Kidney tubule cell (primary cell): ENCODE results near the gene RAB31.
A peak's percentile ranks its signal among the peaks of the same experiment; 100 is the strongest.
"Not testable (repeated sequence)": the region's sequence is repeated elsewhere in the genome, so short reads cannot be mapped to it uniquely, and the experiment has no call there.

ENCODE experiments used
- DNase-seq: peaks from one replicate; pipeline ENCODE4 v3.0.0-alpha.2; 2018; ENCODE audit warnings: low spot score

Gene RAB31

DNA sequence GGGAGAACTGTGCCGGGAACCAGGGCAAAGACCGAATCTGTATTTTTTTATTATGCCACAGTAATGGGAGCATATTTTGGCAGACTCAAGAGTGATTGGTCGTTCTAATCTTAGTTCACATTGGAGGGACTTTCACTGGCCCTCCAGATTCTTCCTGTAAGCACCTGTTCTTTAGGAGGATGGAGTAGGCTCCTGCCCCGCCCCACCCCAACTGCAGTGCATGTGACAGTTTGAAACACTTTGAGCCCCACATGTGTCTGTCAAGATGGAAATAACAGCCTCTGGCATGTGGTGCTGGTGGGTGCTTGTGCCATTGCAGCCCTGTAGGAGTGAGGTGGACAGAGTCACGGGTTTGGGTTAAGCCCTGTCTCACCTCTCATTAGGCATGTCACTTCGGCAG is 134.3 kb downstream of the RAB31 start:
- no peak for DNase-seq

DNA sequence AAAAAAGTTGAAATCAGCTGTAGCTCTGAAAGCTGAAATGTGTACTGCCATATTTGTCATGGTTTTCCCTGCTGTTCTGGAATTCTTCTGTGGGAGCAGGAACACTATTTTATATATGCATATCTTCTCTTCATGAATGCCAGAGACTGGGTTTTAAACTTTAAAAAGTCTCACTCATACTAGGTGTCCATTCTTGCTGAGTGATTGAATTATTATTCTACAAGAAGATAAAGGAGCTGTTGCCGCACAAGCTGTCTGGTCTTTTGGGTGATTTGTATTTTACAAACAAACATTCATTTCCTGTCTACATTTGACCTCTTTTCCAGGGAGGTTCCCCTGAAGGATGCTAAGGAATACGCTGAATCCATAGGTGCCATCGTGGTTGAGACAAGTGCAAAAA is 137.2 kb downstream of the RAB31 start:
- no peak for DNase-seq

DNA sequence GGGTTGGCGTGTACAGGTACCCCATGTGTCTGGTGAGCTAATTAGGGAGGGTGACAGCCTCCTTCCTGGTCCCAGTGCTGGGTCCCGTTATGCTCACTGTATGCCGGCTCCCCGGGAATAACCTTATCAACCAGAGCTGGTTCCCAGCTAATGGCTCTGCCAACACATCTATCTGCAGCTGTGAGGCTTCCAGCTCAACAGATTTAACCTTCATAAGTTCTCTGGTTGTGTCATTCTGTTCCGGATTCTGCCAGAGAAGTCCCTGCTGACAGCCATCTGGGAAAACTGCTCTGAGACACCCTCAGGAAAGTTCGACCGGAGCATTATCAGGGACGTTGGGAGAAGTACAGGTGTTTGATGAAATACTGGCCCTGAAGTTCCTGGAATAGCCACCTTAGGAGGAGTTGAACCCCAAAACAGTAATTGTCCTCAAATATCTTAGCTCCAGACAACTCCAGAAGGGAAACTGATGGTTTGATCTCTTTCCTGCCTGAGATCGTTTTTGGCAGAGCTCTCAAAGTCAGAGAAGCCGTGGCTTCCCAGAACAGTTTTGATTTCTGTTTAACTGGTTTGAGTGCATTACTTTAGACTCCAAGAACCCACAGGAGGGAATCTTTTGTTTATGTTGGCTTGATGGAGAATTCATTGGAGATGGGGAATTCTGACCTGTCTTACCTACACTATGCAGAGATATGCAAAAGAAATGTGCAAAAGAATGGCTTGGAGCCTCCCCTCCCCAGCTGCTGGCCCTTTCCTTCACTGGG is 138.2 kb downstream of the RAB31 start:
- no peak for DNase-seq

DNA sequence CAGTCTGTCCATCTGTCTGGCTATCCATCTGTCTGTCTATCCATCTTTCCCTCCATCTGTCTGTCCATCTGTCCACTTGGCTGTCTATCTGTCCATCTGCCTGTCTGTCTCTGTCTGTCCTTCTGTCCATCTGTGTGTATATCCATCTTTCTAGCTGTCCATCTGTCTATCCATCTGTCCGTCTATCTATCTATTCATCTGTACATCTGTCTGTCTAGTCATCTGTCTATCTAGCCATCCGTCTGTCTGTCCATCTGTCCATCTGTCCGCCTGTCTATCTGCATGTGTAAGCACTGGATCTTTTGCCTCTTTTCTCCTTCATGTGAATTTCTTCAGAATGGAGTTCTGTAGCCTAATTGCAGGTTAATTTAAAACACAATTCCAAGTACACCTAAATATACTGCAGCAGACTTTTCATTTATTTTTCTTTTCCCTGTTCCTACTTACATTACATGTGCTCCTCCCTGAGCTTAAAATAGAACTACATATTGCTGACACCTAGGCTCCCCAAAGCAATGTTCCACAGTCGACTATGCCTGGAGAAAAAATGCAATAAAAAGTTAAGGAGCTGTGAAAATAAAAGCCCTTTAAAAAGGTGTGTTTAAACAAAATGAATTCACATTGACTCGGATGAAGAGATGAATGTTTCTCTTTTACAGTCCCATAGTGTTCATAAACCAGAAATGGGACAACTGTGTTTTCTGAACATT is 140.2 kb downstream of the RAB31 start:
- DNase-seq, result no peak

DNA sequence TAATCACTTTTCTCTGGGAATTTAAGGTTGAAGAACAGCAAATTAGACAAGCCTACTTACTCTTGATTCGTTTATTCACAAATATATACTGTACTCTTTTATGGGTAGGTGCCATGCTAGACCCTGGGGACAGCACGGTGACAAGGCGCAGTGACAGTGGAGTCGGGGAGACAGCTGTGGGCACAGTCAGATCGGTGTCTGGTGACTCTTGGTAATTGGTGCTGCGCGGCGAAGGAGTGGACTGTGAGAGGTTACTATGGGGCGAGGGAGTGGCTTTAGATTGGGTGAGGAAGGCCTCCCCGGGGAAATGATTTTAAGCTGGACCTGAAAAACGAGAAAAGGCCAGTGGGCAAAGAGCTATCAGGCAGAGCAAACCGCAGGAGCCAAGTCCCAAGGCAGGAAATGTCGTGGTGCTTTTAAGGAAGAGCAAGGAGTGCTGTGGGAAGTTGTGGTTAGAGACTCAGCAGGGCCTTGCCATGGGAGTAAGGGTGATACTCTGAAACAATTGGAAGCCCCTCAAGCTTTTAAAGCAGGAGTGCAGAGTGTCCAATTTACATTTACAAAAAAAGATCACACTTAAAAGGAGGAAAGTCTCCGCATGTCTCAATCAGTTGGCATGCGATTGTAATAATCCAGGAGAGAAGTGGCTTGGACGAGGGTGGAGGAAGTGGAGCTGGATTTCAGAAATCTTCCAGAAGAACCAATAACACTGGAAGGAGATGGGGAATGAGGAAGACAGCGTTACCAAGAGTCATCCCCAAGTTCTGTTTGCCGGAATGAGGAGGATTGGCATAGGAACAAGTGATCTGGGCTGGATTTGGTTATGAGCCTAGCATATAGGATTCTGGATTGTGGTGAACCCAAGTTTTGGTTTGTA is 141.5 kb downstream of the RAB31 start:
- peak; percentile 72 for DNase-seq

DNA sequence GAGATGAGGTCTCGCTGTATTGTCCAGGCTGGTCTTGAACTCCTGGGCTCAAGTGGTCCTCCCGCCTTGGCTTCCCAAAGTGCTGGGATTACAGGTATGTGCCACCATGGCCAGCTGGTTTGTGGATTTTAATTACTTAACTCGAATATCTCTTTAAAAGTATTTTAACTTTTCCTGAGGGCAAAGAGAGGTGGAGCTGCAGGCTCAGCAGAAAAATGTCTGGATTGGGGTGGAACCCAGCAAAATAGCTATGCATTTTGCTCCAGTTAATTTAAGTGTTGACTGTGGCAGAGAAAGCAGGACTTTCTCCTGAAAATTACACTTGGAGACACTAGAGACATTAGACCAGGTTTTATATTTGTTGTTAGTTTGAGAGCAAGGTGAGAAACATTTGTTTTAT is 142.2 kb downstream of the RAB31 start:
- no peak for DNase-seq

DNA sequence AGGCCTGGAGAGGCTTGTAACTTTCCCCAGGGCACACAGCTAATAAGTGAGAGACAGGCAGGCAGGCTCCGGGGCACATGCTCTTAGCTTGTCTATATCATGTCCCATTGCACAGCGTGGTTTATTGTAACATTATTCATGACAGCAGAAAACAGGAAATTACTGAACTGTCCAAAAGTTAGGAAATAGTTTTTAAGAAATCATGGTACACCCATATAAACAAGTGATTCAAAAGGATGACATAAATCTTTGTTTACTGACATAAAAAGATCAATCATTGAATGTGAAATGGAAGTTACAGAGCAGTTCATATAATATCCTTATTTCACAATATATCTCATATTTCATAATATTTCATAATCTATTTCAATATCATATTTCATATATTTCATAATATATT is 143.4 kb downstream of the RAB31 start:
- no peak for DNase-seq

DNA sequence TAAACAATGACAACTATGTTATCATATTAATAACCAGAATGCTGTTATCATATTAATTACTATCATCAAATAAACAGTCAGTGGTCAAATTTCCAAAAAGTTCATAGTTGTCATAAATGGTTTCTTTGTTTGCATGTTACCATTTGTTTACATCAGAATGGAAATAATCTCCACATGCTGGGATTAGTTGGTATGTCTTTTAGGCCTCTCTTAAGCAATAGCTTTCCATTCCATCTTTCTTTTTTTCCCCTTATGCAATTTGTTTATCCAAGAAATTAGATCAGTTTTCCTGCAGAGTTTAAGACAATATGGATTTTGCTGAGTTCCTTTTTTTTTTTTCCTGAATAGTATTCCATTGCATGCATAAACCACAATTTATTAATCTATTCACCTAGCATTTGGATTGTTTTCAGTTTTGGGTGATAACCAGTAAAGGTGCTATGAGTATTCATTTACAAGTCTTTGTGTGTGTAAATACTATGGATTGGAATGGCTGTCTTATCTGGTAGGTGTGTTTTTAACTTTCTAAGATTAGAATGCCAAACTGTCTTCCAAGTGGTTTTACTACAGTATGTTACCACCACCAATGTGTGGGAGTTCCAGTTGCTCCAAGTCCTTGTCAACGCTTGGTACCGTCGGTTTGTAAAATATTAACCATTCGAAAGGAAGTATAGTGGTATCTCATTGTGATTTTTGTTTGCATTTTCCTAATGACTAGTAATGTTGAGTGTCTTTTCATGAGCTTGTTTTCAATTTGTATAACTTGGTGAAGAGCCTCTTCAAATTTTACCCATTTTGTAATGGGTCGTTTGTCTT is 144.4 kb downstream of the RAB31 start:
- no peak for DNase-seq

DNA sequence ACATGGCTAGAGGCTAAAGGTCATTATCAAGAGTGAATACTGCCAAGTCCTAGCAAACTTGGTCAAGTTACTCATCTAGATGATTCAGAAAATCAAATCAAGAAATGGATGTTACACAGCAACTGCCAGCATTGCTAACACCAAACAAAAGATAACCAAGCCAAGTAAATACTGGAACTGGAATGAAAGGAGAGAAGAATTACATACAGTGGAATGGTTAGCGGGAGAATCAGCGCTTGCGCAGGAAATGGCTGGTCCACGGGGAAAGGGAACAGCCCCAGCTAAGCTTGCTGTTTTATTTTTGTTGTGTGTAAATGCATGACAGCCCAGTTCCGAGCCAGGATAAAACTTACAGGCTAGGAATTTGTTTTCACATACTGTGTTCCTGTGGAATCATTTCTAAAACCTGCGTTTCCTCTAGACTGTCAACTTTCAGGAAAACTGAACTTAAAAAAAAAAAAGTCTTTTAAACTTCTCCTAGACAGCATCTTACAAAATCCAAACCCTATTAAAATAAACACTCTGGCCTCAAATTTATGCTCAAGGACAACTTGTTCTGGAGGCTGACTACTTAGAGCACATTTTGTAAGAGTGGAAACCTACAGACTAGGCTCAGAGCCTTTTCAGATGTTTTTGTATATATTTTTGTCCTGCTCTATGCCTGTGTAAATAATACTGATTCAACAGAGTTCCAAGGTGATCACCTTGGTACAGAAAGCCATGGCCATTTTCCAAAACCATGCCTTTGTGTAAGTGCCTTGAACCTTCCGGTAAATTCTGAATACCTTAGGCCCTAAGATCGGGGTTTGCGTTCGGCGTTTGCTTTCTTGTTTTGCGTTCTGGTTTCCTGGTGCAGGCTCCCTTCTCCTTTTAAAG is 146.9 kb downstream of the RAB31 start:
- DNase-seq, result peak; percentile 26

DNA sequence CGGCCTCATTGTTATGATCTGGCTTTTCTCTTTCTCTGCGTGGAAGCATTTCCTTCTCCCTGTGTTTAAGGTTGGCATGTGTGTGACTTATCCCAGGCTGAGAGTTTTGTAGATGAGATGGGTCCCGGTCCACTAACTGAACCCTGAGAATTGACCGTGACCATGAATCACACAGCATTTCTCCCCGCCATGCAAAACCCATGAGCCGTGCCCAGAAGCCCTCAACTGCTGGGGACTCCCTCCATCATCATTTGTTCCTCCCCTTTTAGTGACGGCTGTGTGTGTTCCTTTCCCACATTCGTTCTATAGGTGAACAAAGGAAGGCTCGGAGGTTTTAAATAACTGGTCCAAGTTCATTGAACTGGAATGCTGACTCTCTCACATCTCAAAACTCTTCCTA is 147.6 kb downstream of the RAB31 start:
- DNase-seq, result peak; percentile 89

DNA sequence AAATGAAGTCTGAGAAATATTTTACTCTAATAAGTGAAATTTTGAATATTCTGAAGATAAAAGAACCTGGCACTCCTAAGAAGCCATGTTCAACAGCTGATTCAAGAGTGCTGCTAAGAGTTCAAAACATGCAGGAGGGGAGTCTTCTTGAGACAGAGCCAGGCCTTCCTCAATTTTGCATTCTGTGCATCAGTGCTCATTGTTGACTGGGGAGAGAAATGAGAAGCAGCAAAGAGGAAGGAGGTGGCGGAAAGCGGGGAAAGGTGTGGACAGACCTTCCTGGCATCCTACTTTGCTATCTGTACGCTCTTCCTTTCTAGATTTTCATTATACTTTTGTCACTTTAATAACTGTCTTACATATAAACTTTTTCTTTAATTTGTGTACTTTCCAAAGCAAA is 148.0 kb downstream of the RAB31 start:
- DNase-seq, result no peak

DNA sequence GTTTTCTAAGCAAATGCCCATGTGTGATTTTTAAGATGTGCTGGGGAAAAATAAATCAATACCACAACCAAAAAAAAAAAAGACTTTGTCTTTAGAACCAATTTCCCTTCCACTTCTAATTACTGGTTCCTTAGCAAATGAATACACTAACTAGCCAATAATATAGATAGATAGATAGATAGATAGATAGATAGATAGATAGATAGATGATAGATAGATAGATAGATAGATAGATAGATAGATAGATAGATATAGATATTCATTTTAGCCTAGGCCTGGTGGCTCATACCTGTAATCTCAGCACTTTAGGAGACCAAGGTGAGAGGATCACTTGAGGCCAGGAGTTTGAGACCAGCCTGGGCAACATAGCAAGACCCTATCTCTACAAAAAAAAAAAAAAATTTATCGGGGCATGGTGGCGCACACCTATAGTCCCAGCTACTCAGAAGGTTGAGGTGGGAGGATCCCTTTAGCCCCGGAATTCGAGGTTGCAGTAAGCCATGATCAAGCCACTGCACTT is 149.4 kb downstream of the RAB31 start:
- DNase-seq, result not testable (repeated sequence)

DNA sequence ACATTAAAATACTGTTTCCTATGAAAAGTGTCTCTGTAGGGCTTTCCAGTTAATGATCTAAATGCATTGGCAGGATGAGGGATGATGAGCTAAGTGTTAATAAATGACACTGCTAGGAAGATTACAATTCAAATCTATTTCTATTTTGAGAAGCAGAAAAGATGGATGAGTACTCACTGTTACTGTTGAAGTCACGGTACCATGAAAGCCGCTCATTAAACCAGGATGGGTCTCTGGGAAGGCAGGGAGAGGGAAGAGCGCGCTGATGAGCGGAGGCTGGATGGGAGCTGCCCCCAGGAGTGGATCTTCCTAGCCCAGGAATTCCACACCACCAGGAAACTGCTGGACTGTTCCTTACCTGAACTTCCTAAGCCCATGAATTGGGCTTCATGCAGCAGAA is 150.5 kb downstream of the RAB31 start:
- peak; percentile 36 for DNase-seq

DNA sequence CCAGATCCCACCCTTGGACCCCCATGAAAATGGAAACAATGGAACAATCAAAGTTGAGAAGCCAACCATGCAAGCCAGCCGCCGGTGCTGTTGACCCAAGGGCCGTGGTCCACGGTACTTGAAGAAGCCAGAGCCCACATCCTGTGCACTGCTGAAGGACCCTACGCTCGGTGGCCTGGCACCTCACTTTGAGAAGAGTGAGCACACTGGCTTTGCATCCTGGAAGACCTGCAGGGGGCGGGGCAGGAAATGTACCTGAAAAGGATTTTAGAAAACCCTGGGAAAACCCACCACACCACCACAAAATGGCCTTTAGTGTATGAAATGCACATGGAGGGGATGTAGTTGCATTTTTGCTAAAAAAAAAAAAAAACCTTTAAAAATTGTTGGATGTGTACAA is 151.1 kb downstream of the RAB31 start:
- no peak for DNase-seq

DNA sequence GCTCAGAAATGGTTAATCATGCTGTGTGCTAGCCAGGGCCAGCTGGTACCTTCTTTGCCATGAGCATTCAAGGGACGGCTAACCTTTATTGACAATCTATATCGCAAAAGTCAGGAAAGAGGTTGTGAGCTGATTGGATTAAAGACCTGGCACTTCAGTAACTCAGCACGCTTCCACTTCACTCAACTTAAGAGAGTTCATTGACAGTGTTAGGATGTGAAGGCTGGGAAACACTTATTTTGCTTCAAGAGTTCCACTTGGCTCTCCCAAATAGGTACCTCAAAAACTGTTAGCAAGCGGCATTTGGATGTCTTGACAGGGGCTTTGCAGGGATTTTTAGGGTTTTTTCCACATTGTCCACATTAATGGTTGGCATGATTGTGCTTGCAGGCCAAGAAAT is 152.6 kb downstream of the RAB31 start:
- no peak for DNase-seq

DNA sequence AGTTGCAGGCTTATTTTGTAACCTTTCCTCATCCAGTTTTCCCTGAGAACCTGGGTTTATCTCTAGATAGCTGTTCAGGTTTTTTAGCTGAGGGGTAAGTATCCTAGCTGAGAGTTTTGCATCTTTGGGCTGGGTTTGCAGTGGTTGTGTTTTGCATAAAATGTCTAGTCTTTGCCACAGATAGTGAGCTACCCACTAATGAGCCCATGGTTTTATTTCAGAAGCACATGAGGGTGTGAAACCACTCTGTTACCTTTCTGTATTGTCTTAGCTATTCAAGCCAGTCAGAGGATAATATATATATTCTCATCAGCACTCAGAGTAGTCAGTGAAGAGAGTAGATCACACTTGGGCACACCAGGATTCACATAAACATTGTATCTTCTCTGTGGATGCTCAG is 153.1 kb downstream of the RAB31 start:
- DNase-seq, result no peak

DNA sequence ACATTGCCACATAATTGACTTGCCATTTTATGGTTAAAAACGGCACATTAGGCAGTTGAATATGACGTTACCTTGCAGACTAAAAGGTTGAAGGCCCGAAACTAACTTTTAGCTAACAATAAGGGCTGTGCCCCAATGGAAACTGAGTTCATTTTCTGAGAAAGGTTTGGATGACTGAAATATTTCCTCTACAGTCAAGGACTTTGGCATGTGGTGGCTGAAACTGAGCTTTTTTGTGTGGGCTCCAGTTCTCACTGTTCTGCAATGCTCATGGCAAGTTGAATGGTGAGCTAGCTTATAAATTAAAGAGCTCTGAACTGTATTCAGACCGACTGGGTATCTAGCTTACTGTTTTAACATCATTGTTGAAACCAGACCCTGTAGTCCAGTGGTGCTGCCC is 153.8 kb downstream of the RAB31 start:
- no peak for DNase-seq

DNA sequence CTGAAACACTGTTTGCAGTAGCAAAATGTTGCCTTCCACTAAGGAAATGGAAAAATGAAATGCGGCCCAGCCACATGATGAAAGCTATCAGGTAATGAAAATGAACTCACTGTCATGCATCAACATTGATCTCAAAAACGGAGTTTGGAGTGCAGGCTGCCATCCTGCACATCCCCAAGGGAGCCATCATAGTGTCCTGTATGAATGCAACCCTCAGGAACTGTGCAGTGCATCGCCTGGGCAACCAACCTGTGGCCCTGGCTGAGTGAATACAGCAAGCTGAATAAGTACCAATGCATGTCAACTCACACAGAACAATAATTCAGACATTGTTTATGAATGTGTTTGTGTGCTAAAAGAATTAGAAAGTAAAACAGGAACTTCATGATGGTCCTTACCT is 154.6 kb downstream of the RAB31 start:
- DNase-seq, result no peak

DNA sequence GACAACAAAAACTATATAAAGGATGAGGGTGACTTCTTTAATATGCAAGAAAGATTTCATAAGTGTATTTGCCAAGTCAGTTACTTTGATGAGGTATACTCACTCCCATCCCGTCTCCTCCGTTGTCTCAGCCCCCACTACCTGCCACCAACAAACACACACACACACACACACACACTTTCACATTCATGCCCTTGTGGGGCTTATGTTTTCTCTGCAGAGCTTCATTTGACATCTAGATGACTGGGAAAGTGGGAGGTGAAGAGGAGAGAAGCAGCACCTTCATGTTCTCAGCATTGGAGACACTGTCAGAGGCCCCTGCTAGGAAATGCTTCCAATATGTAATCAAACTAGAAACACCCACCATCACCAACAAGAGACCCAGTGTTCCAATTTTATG is 155.2 kb downstream of the RAB31 start:
- no peak for DNase-seq

DNA sequence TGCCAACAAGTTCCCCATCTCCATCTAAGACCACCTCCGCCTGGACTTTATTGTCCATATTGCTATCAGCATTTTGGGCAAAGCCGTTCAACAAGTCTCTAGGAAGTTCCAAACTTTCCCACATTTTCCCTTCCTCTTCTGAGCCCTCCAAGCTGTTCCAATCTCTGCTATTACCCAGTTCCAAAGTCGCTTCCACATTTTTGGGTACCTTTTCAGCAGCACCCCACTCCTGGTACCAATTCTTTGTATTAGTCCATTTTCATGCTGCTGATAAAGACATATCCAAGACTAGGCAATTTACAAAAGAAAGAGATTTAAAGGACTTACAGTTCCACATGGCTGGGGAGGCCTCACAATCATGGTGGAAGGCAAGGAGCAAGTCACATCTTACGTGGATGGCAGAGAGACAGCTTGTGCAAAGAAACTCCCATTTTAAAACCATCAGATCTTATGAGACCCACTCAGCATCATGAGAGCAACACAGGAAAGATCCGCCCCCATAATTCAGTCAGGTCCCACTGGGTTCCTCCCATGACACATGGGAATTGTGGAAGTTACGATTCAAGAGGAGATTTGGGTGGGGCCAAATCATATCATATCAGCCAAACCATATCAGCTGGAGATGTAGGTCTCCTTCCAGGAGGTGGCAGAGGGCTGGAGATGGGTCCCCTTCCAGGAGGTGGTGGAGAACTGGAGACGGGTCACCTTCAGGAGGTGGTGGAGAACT is 157.8 kb downstream of the RAB31 start:
- DNase-seq, result no peak
